HEK293 (cell line): Measurements from ENCODE around the gene AMZ2.
A peak's percentile ranks its signal among the peaks of the same experiment; 100 is the strongest.
"Not testable (repeated sequence)": the region's sequence is repeated elsewhere in the genome, so short reads cannot be mapped to it uniquely, and the experiment has no call there.

ENCODE experiments used
- CTCF ChIA-PET: fragments of 350-600 bp; formaldehyde crosslinking; extraction: SDS; loops from one replicate; lab custom pipeline; 2021; ENCODE audit warnings: antibody characterized with exemption; lab: Yijun Ruan, JAX
- POLR2A ChIA-PET: fragments of 300-600 bp; formaldehyde crosslinking; extraction: SDS; loops from one replicate; lab custom pipeline; 2020; ENCODE audit warnings: antibody characterized with exemption, inconsistent platforms; lab: Yijun Ruan, JAX
- H3K27ac ChIP-seq: fragments of 200-500 bp; sonication (Bioruptor generic); 2 replicates; pipeline ENCODE4 v1.5.1; 2014; ENCODE audit warnings: low read depth, low read length, control low read depth, inconsistent platforms; ENCODE audit errors: extremely low read depth
- H3K36me3 ChIP-seq, 2 experiments: fragments of 200-500 bp in 1 of 2; sonication (Bioruptor generic) in 1 of 2; 1 replicate in 1 of 2; 2 replicates in 1 of 2; pipeline ENCODE4 v1.5.1; 2014 to 2017; ENCODE audit warnings: inconsistent platforms in 2 of 2, low read length in 2 of 2; ENCODE audit not compliant: control insufficient read depth in 2 of 2, insufficient read depth in 1 of 2
- H3K4me1 ChIP-seq: fragments of 200-500 bp; sonication (Bioruptor generic); 2 replicates; pipeline ENCODE4 v1.5.1; 2014; ENCODE audit warnings: mild to moderate bottlenecking, low read length, inconsistent platforms; ENCODE audit not compliant: control insufficient read depth, insufficient read depth
- H3K4me3 ChIP-seq: 2 replicates; pipeline ENCODE4 v1.5.1; 2011; ENCODE audit warnings: low read depth, mild to moderate bottlenecking, control low read depth, low read length, moderate library complexity
- H3K9me3 ChIP-seq: fragments of 200-500 bp; sonication (Bioruptor generic); 2 replicates; pipeline ENCODE4 v1.5.1; 2014; ENCODE audit warnings: low read depth, low read length, inconsistent platforms; ENCODE audit not compliant: control insufficient read depth, insufficient read depth
- EGR2 ChIP-seq: fragments of 450-650 bp; formaldehyde crosslinking; IDR thresholded peaks from 2 replicates; pipeline ENCODE4 v1.5.1; 2016; ENCODE audit warnings: low read depth, missing biosample characterization, missing genetic modification characterization
- GLI2 ChIP-seq: fragments of 450-650 bp; formaldehyde crosslinking; IDR thresholded peaks from 2 replicates; pipeline ENCODE4; 2017; ENCODE audit warnings: missing biosample characterization, missing genetic modification characterization, low read depth, borderline replicate concordance
- ZEB2 ChIP-seq: fragments of 450-650 bp; formaldehyde crosslinking; IDR thresholded peaks from 2 replicates; pipeline ENCODE4 v1.5.1; 2016; ENCODE audit warnings: missing biosample characterization, missing genetic modification characterization
- ZFHX2 ChIP-seq: fragments of 450-650 bp; formaldehyde crosslinking; conservative IDR thresholded peaks from 2 replicates; pipeline ENCODE4 v1.5.1; 2016; ENCODE audit warnings: missing biosample characterization, missing genetic modification characterization
- ZNF146 ChIP-seq: fragments of 450-650 bp; formaldehyde crosslinking; IDR thresholded peaks from 2 replicates; pipeline ENCODE4 v1.5.1; 2016; ENCODE audit warnings: missing biosample characterization, missing genetic modification characterization
- ZNF155 ChIP-seq: fragments of 450-650 bp; formaldehyde crosslinking; IDR thresholded peaks from 2 replicates; pipeline ENCODE4 v1.5.1; 2016; ENCODE audit warnings: missing biosample characterization, missing genetic modification characterization
- ZNF23 ChIP-seq: fragments of 450-650 bp; formaldehyde crosslinking; IDR thresholded peaks from 2 replicates; pipeline ENCODE4 v1.5.1; 2016; ENCODE audit warnings: missing biosample characterization, missing genetic modification characterization, borderline replicate concordance
- ZNF292 ChIP-seq: fragments of 450-650 bp; formaldehyde crosslinking; IDR thresholded peaks from 2 replicates; pipeline ENCODE4 v1.5.1; 2016; ENCODE audit warnings: low read depth, missing biosample characterization, missing genetic modification characterization, borderline replicate concordance
- ZNF311 ChIP-seq: fragments of 450-650 bp; formaldehyde crosslinking; IDR thresholded peaks from 2 replicates; pipeline ENCODE4 v1.5.1; 2017; ENCODE audit warnings: missing biosample characterization, missing genetic modification characterization, borderline replicate concordance
- ZNF600 ChIP-seq: fragments of 450-650 bp; formaldehyde crosslinking; IDR thresholded peaks from 2 replicates; pipeline ENCODE4 v1.5.1; 2016; ENCODE audit warnings: missing biosample characterization, missing genetic modification characterization
- ZNF610 ChIP-seq: fragments of 450-650 bp; formaldehyde crosslinking; IDR thresholded peaks from 2 replicates; pipeline ENCODE4 v1.5.1; 2016; ENCODE audit warnings: missing biosample characterization, missing genetic modification characterization, borderline replicate concordance
- ZSCAN16 ChIP-seq: fragments of 450-650 bp; formaldehyde crosslinking; IDR thresholded peaks from 2 replicates; pipeline ENCODE4 v1.5.1; 2016; ENCODE audit warnings: missing biosample characterization, missing genetic modification characterization
- TF ChIP-seq, protein P1 (sequence below): fragments of 450-650 bp; formaldehyde crosslinking; IDR thresholded peaks from 2 replicates; pipeline ENCODE4 v1.5.1; 2016; ENCODE audit warnings: missing biosample characterization, missing genetic modification characterization
- TF ChIP-seq, protein P2 (sequence below): fragments of 450-650 bp; formaldehyde crosslinking; IDR thresholded peaks from 2 replicates; pipeline ENCODE4 v1.5.1; 2016; ENCODE audit warnings: missing biosample characterization, missing genetic modification characterization
- TF ChIP-seq, protein P3 (sequence below): fragments of 450-650 bp; formaldehyde crosslinking; IDR thresholded peaks from 2 replicates; pipeline ENCODE4 v1.5.1; 2017; ENCODE audit warnings: missing biosample characterization, missing genetic modification characterization

The AMZ2 gene

DNA sequence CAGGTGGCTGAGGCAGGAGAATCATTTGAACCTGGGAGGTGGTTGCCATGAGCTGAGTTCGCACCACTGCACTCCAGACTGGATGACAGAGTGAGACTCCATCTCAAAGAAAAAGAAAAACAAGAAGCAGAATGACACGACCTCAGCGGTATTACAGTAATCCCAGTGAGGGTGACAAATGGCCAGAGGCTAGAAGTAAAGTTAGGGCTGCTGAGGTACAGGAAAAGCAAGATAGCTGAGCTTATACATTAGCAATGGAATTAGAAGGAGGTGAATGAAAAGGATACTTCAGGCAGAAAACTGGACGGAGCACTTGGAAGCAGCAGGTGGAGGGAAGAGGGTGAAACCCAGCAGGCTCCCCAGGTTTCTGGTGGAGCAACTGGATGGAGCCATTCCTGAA lies 26.1 kb upstream of the AMZ2 start:
- Histone ChIP-seq H3K4me1 (no peaks in the 10 kb centered on the region), H3K27ac (no peak overlapping the region), H3K36me3 (no peaks in the 10 kb centered on the region; a peak in 1 of 3 replicates), H3K4me3 (no peak overlapping the region), H3K9me3 (no peaks in the 10 kb centered on the region)
- POLR2A ChIA-PET: interaction anchor here (1.2 kb wide), 1 partner anchor 26 kb away, joined by 5 read pairs; the partner anchor contains the start of gene AMZ2
- peak; percentile 76; the same call in 1 of the 2 replicates for TF ChIP-seq ZNF600 (tag by site-specific recombination)
- no peak for TF ChIP-seq ZSCAN16 (tag by site-specific recombination)
- no peak for TF ChIP-seq ZNF155
- TF ChIP-seq, protein P1, sequence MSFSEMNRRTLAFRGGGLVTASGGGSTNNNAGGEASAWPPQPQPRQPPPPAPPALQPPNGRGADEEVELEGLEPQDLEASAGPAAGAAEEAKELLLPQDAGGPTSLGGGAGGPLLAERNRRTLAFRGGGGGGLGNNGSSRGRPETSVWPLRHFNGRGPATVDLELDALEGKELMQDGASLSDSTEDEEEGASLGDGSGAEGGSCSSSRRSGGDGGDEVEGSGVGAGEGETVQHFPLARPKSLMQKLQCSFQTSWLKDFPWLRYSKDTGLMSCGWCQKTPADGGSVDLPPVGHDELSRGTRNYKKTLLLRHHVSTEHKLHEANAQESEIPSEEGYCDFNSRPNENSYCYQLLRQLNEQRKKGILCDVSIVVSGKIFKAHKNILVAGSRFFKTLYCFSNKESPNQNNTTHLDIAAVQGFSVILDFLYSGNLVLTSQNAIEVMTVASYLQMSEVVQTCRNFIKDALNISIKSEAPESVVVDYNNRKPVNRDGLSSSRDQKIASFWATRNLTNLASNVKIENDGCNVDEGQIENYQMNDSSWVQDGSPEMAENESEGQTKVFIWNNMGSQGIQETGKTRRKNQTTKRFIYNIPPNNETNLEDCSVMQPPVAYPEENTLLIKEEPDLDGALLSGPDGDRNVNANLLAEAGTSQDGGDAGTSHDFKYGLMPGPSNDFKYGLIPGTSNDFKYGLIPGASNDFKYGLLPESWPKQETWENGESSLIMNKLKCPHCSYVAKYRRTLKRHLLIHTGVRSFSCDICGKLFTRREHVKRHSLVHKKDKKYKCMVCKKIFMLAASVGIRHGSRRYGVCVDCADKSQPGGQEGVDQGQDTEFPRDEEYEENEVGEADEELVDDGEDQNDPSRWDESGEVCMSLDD (tag by site-specific recombination): no peak
- CTCF ChIA-PET: interaction anchor here (0.7 to 1.1 kb wide), 2 partner anchors 17 to 123 kb away, joined by 3 read pairs; no protein-coding TSS in a partner anchor

DNA sequence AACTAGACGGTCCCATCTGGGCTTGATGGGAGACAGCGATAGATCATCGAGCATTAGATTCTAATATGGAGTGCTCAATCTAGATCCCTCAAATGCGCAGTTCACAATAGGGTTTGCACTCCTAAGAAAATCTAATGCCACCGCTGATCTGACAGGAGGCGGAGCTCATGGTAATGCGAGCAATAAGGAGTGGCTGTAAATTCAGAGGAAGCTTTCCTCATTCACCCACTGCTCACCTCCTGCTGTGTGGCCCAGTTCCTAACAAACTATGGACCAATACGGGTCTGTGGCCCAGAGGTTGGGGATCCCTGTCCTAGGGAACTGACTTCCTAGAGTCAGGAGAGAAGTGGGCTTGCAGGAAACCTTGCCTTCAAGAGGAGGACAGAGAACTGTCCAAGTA lies 25.2 kb upstream of the AMZ2 start:
- Histone ChIP-seq H3K4me3 (no peak overlapping the region), H3K36me3 (no peaks in the 10 kb centered on the region; a peak in 1 of 3 replicates), H3K9me3 (no peaks in the 10 kb centered on the region), H3K4me1 (no peaks in the 10 kb centered on the region), H3K27ac (no peak overlapping the region)
- CTCF ChIA-PET: interaction anchor here (1.1 kb wide), 1 partner anchor 18 kb away, joined by 3 read pairs; no protein-coding TSS in a partner anchor
- POLR2A ChIA-PET: interaction anchor here (0.6 to 1.2 kb wide), 2 partner anchors 25 to 132 kb away, joined by 3 to 5 read pairs; partner anchors contain the start of gene AMZ2
- TF ChIP-seq, protein P2, sequence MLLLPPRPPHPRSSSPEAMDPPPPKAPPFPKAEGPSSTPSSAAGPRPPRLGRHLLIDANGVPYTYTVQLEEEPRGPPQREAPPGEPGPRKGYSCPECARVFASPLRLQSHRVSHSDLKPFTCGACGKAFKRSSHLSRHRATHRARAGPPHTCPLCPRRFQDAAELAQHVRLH (tag by site-specific recombination): no peak
- peak; percentile 99 for TF ChIP-seq ZNF610 (tag by site-specific recombination)

DNA sequence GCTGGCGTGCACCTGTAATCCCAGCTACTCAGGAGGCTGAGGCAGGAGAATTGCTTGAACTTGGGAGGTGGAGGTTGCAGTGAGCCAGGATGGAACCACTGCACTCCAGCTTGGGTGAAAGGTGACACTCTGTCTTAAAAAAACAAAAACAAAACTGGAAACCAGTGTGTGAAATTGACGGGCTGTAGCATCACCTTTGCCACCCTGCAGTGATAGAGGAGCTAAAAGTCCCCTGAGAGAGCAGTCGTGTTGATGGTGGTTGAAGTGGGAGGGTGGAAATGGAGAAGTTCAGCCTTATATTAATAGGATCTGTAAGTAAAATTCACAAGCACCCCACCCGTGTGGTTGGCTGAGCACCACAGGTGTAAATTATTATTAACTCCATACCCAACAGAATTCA lies 22.8 kb upstream of the AMZ2 start:
- H3K27ac ChIP-seq, CTCF ChIA-PET, H3K4me3 ChIP-seq, H3K36me3 ChIP-seq, H3K4me1 ChIP-seq, H3K9me3 ChIP-seq, POLR2A ChIA-PET: not testable (repeated sequence)

DNA sequence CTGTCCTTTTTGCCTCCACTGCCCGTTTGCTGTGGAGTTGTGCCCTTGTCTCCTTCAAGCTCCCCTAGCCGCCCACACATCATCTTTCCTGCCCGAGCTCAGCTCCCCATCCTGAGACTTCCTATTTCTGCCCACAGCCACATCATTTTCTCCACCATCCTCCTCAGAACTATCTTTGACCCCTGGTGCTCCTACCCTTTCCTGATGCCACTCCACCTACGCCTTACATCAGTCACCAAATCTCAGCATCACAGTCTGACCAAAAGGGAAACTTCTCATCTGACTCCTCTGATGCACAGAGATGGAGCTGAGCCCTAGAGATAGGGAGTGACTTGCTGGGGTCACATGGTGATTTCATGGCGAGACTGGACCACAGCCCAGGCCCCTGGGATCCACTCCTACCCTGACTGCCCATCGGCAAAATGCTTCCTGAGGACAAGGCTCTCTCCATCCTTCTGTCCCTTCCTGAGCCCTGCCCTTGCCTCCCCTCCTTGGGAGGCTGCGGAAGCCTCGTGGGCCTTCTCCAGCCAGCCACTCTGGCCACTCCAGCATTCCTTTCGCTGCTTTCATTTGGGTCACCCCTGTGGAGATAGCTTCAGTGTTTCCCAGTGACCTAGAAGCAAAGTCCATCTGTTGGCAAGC lies 19.7 kb upstream of the AMZ2 start:
- POLR2A ChIA-PET: not testable (repeated sequence)

DNA sequence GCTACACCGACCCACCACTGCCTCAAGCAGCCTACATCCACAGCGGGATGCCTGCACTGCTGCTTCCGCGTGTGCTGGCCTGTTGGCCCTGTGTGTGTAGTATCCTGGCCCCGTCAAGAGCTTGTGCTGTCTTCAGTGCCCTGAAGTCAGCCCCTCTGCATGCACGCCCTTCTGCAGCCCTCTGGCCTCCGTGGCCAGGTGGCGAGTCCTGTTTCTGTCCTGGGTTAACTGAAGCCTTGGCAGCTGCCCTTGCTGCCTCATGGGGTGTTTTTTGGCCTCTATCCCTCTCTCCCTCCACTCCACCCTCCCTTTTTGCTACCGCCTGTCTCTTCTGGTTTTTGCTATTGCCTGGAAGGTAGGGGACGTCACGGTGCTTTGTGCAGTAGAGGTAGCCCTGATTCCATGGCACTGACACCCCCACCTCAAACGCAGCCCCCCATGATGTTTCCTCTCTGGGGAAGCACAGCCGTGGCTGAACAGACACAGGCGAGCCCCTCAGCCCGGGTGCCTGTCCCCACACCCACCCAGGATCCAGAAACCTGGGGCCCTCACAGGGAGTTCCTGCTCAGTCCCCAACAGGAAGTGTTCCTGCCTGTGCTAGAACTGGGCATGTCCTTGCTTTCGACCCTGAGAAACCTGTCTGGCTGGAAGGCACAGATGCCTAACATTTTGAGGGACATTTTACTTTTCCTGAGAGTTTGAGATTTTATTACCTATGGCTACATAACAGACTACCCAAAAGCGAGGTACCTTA lies 18.8 kb upstream of the AMZ2 start:
- Histone ChIP-seq H3K36me3 (no peaks in the 10 kb centered on the region), H3K4me1 (no peaks in the 10 kb centered on the region), H3K4me3 (no peak overlapping the region), H3K9me3 (no peaks in the 10 kb centered on the region), H3K27ac (no peak overlapping the region)
- POLR2A ChIA-PET: no interaction called here
- TF ChIP-seq ZEB2 (tag by site-specific recombination) (no peak), ZNF311 (tag by site-specific recombination) (no peak), GLI2 (tag by site-specific recombination) (no peak), ZNF146 (no peak), ZNF23 (tag by site-specific recombination) (no peak), ZNF292 (tag by site-specific recombination) (no peak)
- TF ChIP-seq, protein P3, sequence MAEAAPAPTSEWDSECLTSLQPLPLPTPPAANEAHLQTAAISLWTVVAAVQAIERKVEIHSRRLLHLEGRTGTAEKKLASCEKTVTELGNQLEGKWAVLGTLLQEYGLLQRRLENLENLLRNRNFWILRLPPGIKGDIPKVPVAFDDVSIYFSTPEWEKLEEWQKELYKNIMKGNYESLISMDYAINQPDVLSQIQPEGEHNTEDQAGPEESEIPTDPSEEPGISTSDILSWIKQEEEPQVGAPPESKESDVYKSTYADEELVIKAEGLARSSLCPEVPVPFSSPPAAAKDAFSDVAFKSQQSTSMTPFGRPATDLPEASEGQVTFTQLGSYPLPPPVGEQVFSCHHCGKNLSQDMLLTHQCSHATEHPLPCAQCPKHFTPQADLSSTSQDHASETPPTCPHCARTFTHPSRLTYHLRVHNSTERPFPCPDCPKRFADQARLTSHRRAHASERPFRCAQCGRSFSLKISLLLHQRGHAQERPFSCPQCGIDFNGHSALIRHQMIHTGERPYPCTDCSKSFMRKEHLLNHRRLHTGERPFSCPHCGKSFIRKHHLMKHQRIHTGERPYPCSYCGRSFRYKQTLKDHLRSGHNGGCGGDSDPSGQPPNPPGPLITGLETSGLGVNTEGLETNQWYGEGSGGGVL (tag by site-specific recombination): no peak
- CTCF ChIA-PET: no interaction called here

More for the DNA sequence above, 19.7 kb upstream of the AMZ2 start:
- H3K27ac ChIP-seq, H3K4me3 ChIP-seq, H3K9me3 ChIP-seq, CTCF ChIA-PET, H3K4me1 ChIP-seq, H3K36me3 ChIP-seq: not testable (repeated sequence)
- TF ChIP-seq ZFHX2 (tag by site-specific recombination): peak; percentile 76
- TF ChIP-seq EGR2 (tag by site-specific recombination): peak; percentile 50
